ENCODE results near the gene PRLHR. TPM values are rescaled to one million over a fixed set of nuclear protein-coding genes. Genes with fewer than 3 reads are reported as not detected.

PRLHR gene
- total RNA-seq, 1 experiment from 2014 or later: not detected

DNA sequence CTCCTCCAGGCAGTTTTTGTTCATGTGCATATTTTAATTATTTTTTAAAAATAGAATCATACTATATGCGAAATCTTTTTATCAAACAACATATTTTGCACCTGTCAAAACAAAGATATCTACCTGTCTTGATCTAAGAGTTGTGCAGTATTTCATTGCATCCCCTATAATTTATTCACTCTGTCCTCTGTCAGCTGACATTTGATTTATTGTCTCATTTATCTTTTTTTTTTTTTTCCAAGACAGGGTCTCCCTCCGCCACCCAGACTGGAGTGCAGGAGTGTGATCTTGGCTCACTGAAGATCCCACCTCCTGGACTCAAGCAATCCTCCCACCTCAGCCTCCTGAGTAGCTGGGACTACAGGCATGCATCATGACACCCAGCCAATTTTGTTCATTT, 49.0 kb downstream of the PRLHR start:
- ChIA-PET CTCF (no interaction called here), POLR2A (ENCODE audit: unreplicated experiment) (no interaction called here)
- no peak overlapping the region for H3K27ac ChIP-seq (ENCODE audit: low read length)
- H3K79me2 ChIP-seq (ENCODE audit: low read length): no peaks in the 10 kb centered on the region
- H3K4me1 ChIP-seq (ENCODE audit: insufficient read depth, low read length): no peaks in the 10 kb centered on the region
- no peak for ATAC-seq
- BruUV-seq (replicated peaks): no TSS peak
- no peaks in the 10 kb centered on the region for H3F3A ChIP-seq (ENCODE audit: low read length, unreplicated experiment)
- no peak overlapping the region for H3K9ac ChIP-seq (ENCODE audit: low read length)
- no peaks in the 10 kb centered on the region for H3K9me2 ChIP-seq (replicated peaks; ENCODE audit: low read length)
- H3K9me3 ChIP-seq (ENCODE audit: low read length): no peaks in the 10 kb centered on the region
- no peak for TF ChIP-seq EZH2 (IDR thresholded peaks at IDR 0.05; ENCODE audit: low read length, unreplicated experiment)
- TF ChIP-seq EZH2phosphoT487 (IDR thresholded peaks at IDR 0.05; ENCODE audit: borderline replicate concordance, low read length): no peak
- no peak for TF ChIP-seq CTCF (conservative IDR thresholded peaks at IDR 0.05; ENCODE audit: low read depth, low read length)
- intact Hi-C loops (cut with micrococcal nuclease): loop anchor here (10.0 kb wide), 1 partner anchor 82 kb away; no protein-coding TSS in a partner anchor
- no peak overlapping the region for H3K4me2 ChIP-seq (ENCODE audit: low read length)
- H4K20me1 ChIP-seq (ENCODE audit: low read length): no peaks in the 10 kb centered on the region
- no peak overlapping the region for H2AFZ ChIP-seq (ENCODE audit: low read length)
- no peak overlapping the region for H3K4me3 ChIP-seq (ENCODE audit: low read length)
- no peaks in the 10 kb centered on the region for H3K36me3 ChIP-seq (ENCODE audit: low read depth, low read length)
- DNase-seq: no peak
- peaks cover 25% of the 10 kb centered on the region for H3K27me3 ChIP-seq (ENCODE audit: low read length)

DNA sequence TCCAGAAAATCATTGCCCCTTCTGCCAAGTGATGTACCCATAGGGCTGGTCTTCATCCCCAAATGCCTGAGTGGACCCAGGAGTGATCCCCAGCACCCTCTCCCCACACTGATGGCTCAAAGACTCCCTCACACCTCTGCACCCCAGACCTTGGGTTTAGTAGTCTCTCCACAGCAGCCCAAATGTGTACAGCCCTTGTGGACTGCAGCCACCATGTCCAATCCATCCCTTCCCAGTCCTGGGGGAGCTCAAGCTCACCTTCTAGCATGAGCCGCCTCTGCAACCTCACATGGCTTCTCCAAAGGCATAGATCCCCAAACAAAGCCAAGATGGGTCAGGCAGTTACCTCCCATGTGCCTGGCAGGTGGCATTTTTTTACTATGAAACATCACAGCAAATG, 50.1 kb downstream of the PRLHR start:
- ATAC-seq: no peak
- DNase-seq: no peak
- Histone ChIP-seq H2AFZ (ENCODE audit: low read length) (no peak overlapping the region), H3K79me2 (ENCODE audit: low read length) (no peaks in the 10 kb centered on the region), H3K27me3 (ENCODE audit: low read length) (peaks cover 25% of the 10 kb centered on the region), H3K9me3 (ENCODE audit: low read length) (no peaks in the 10 kb centered on the region), H3K4me1 (ENCODE audit: insufficient read depth, low read length) (no peaks in the 10 kb centered on the region), H3F3A (ENCODE audit: low read length, unreplicated experiment) (no peaks in the 10 kb centered on the region), H3K9ac (ENCODE audit: low read length) (no peak overlapping the region), H3K36me3 (ENCODE audit: low read depth, low read length) (no peaks in the 10 kb centered on the region), H3K9me2 (replicated peaks; ENCODE audit: low read length) (no peaks in the 10 kb centered on the region), H3K4me3 (ENCODE audit: low read length) (no peak overlapping the region), H3K27ac (ENCODE audit: low read length) (no peak overlapping the region), H3K4me2 (ENCODE audit: low read length) (no peak overlapping the region), H4K20me1 (ENCODE audit: low read length) (no peaks in the 10 kb centered on the region)
- intact Hi-C loops (cut with micrococcal nuclease): loop anchor here (10.0 kb wide), 1 partner anchor 81 kb away; no protein-coding TSS in a partner anchor
- BruUV-seq (replicated peaks): no TSS peak
- TF ChIP-seq EZH2phosphoT487 (IDR thresholded peaks at IDR 0.05; ENCODE audit: borderline replicate concordance, low read length): no peak
- TF ChIP-seq CTCF (conservative IDR thresholded peaks at IDR 0.05; ENCODE audit: low read depth, low read length): no peak
- TF ChIP-seq EZH2 (IDR thresholded peaks at IDR 0.05; ENCODE audit: low read length, unreplicated experiment): no peak
- POLR2A ChIA-PET (ENCODE audit: unreplicated experiment): no interaction called here
- CTCF ChIA-PET: no interaction called here

DNA sequence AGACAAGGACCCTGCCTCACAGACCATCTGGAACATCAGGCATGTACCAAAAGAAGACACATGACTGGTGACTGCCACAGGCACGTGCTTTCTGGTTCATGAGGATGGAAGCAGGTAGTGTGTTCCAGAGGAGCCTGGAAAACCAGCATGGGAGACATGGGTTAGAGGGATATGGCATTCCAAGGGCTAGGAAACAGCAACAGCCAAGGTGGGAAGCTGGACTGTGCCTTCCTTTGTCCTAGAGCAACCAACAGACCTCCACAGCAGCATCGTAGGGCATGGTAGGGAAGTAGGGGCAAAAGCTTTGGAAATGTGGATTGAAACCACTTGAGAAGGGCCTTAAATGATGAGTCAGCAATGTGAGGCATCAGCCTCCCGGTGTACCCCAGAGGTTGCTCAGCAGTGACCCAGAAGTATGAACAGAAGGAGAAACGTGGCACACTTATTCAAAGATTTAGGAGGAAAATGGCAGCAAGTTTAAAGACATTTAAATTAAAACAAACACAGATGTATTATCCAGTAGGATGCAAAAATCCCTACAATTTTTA, 51.0 kb downstream of the PRLHR start:
- no TSS peak for BruUV-seq (replicated peaks)
- 0 out of 2 replicates have a peak, but pooled peaks have one; percentile 39 for TF ChIP-seq CTCF (conservative IDR thresholded peaks at IDR 0.05; ENCODE audit: low read depth, low read length)
- TF ChIP-seq EZH2 (IDR thresholded peaks at IDR 0.05; ENCODE audit: low read length, unreplicated experiment): no peak
- TF ChIP-seq EZH2phosphoT487 (IDR thresholded peaks at IDR 0.05; ENCODE audit: borderline replicate concordance, low read length): no peak
- Histone ChIP-seq H3K4me2 (ENCODE audit: low read length) (no peak overlapping the region), H3K4me3 (ENCODE audit: low read length) (no peak overlapping the region), H3K9me2 (replicated peaks; ENCODE audit: low read length) (no peaks in the 10 kb centered on the region), H3K9ac (ENCODE audit: low read length) (no peak overlapping the region), H3K36me3 (ENCODE audit: low read depth, low read length) (no peaks in the 10 kb centered on the region), H3F3A (ENCODE audit: low read length, unreplicated experiment) (no peaks in the 10 kb centered on the region), H3K27ac (ENCODE audit: low read length) (no peak overlapping the region), H4K20me1 (ENCODE audit: low read length) (no peaks in the 10 kb centered on the region), H3K79me2 (ENCODE audit: low read length) (no peaks in the 10 kb centered on the region), H2AFZ (ENCODE audit: low read length) (no peak overlapping the region), H3K27me3 (ENCODE audit: low read length) (peaks cover 25% of the 10 kb centered on the region), H3K4me1 (ENCODE audit: insufficient read depth, low read length) (no peaks in the 10 kb centered on the region), H3K9me3 (ENCODE audit: low read length) (no peaks in the 10 kb centered on the region)
- no peak for ATAC-seq
- ChIA-PET CTCF (interaction anchor here (0.8 kb wide), 1 partner anchor 121 kb away, joined by 3 read pairs; no protein-coding TSS in a partner anchor), POLR2A (ENCODE audit: unreplicated experiment) (no interaction called here)
- intact Hi-C loops (cut with micrococcal nuclease): loop anchor here (1.0 to 10.0 kb wide), 2 partner anchors 80 to 1048 kb away; no protein-coding TSS in a partner anchor
- DNase-seq: no peak

Measured in PC-3 (cell line).